PC-3 (cell line): Measurements from ENCODE around the gene ADAM19.

Source experiments
- CTCF ChIP-seq: fragments of 300-600 bp; sonication (generic); conservative IDR thresholded peaks from 2 replicates; pipeline ENCODE4 v1.5.1; 2017; ENCODE audit warnings: antibody characterized with exemption, low read depth, mild to moderate bottlenecking, low read length
- EZH2phosphoT487 ChIP-seq: fragments of 300-600 bp; sonication (generic); IDR thresholded peaks from 2 replicates; pipeline ENCODE4 v1.6.1; 2018; ENCODE audit warnings: mild to moderate bottlenecking, antibody characterized with exemption, low read length, borderline replicate concordance

GRCh38 chr5:157454273-157454672 lies 121.3 kb downstream of the ADAM19 start:
- TF ChIP-seq CTCF (no peak), EZH2phosphoT487 (no peak)
